ENCODE results near the gene ABHD16B.

GRCh38 chr20:63854069-63854765 lies 7.1 kb upstream of the ABHD16B start:
- TF ChIP-seq KDM1A (IDR thresholded peaks at IDR 0.05; ENCODE audit: borderline replicate concordance) (no peak), PAX5 (IDR thresholded peaks at IDR 0.05; ENCODE audit: borderline replicate concordance, low read depth, low read length) (no peak; the same call in 1 of the 2 replicates), ZNF24 (IDR thresholded peaks at IDR 0.05) (no peak), USF2 (IDR thresholded peaks at IDR 0.05; ENCODE audit: borderline replicate concordance, low read depth, low read length) (no peak), ZNF274 (IDR thresholded peaks at IDR 0.05; ENCODE audit: insufficient read depth, insufficient read length) (no peak), TAF1 (IDR thresholded peaks at IDR 0.05; ENCODE audit: borderline replicate concordance, low read depth, low read length) (no peak), BACH1 (IDR thresholded peaks at IDR 0.05; ENCODE audit: borderline replicate concordance) (no peak), EZH2 (IDR thresholded peaks at IDR 0.05; ENCODE audit: borderline replicate concordance, control insufficient read depth, low read depth, low read length) (no peak), BCL3 (IDR thresholded peaks at IDR 0.05; ENCODE audit: borderline replicate concordance, insufficient read depth, low read depth, low read length, poor library complexity, severe bottlenecking) (no peak), FOS (IDR thresholded peaks at IDR 0.05; ENCODE audit: borderline replicate concordance, extremely low read depth, insufficient read length) (no peak)
